ENCODE data around the gene MB. TPM values are rescaled to one million over a fixed set of nuclear protein-coding genes. Genes with fewer than 3 reads are reported as not detected.

MB gene
- polyA plus RNA-seq, 3 donors = not detected

DNA sequence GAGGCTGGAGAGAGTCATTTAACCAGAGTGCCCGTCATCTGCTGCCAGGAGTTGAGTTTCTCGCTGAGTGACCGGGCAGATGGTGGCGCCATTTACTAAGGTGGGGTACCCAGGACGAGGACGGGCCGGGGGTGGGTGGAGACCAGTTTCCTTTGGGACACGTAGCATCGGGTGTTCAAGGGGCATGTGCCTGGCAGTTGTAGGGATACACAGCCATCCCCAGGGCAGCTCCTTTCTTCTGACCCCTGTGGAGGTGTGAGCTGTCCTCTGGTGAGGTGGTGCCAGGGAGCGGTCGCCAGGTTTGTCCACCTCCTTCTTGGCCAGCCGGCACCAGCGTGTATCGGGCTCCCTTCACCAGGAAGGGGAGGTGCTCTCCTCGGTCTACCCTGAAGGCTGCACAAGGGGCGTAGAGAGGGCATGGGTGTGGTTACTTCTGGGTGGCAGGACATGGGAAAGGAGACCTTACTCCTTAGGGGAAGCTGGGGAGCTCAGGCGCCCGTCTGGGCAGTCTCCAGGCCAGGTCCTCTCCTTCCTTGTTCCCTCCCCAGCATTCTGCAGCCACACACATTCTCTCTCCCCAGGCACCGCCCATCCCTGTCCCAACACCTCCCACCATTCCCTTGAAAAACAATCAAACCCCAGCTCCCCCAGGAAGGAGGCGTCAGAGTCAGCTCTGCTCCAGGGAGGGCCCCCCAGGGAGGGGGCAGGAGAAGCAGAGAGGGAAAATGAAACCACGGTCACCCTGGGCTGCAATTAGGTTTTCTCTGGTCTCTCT is 10.3 kb upstream of the MB start:
- WGBS (ENCODE audit: insufficient coverage) = 0% methylated on average over 9 of the region's 21 CpGs
- H3K9me3 Mint-ChIP-seq = peaks cover 0 to 6% (median 0%) of the 10 kb centered on the region in 7 donors
- H3K27ac Mint-ChIP-seq = peak overlapping the region; percentile 67 to 90 (median 77)
- H3K27ac ChIP-seq (ENCODE audit: low read depth in 1 of 2, low read length in 2 of 2) = peak overlapping the region in 1 of 2 donors; percentile 56
- H3K4me3 Mint-ChIP-seq = peak overlapping the region; percentile 95 to 97
- H3K4me2 ChIP-seq (replicated peaks; ENCODE audit: extremely low read depth, low read length, poor library complexity, severe bottlenecking) = peak overlapping the region; percentile 91
- DNase-seq = peak in 2 of 3 donors; percentile 28 to 48
- H3K79me2 ChIP-seq (ENCODE audit: insufficient read depth, low read length) = no peaks in the 10 kb centered on the region
- no peaks in the 10 kb centered on the region for H3K36me3 ChIP-seq (replicated peaks in 1 of 2; ENCODE audit: control insufficient read depth in 1 of 2, insufficient read depth in 2 of 2, low read length in 2 of 2)
- peaks cover 0 to 4% of the 10 kb centered on the region in 2 donors for H3K9me3 ChIP-seq (replicated peaks in 1 of 2; ENCODE audit: control insufficient read depth in 1 of 2, insufficient read depth in 1 of 2, low read length in 2 of 2)
- H3K4me1 Mint-ChIP-seq = peaks cover 33% of the 10 kb centered on the region
- peak; percentile 42 for TF ChIP-seq CTCF (IDR thresholded peaks at IDR 0.05)
- peak overlapping the region; percentile 90 for H2AFZ ChIP-seq (ENCODE audit: insufficient read depth, low read depth, low read length, poor library complexity, severe bottlenecking)
- H3K4me1 ChIP-seq (ENCODE audit: control insufficient read depth in 1 of 2, insufficient read depth in 2 of 2, low read length in 2 of 2) = peaks cover 16 to 28% of the 10 kb centered on the region in 2 donors
- peak overlapping the region; percentile 67 for H3K9ac ChIP-seq (ENCODE audit: insufficient read depth, low read length, poor library complexity, severe bottlenecking)
- no peaks in the 10 kb centered on the region for H4K20me1 ChIP-seq (ENCODE audit: insufficient read depth, low read length)
- H3K4me3 ChIP-seq (replicated peaks in 1 of 3; ENCODE audit: low read depth in 2 of 3, low read length in 3 of 3) = peak overlapping the region; percentile 52 to 82 (median 54)
- peaks cover 12 to 27% (median 23%) of the 10 kb centered on the region in 3 donors for H3K27me3 Mint-ChIP-seq (ENCODE audit: low read depth in 3 of 3)
- intact Hi-C loops (cut with micrococcal nuclease) = loop anchor here in 1 of 2 donors (10.0 kb wide), 1 partner anchor 193 kb away; no protein-coding TSS in a partner anchor
- no peaks in the 10 kb centered on the region for H3K36me3 Mint-ChIP-seq
- H3K27me3 ChIP-seq (ENCODE audit: control insufficient read depth in 2 of 2, insufficient read depth in 2 of 2, low read length in 2 of 2) = peaks cover 0 to 16% of the 10 kb centered on the region in 2 donors

- peaks cover 29% of the 10 kb centered on the region for H3K4me1 Mint-ChIP-seq
- intact Hi-C loops (cut with micrococcal nuclease) = loop anchor here in 1 of 2 donors (1.0 to 10.0 kb wide), 2 partner anchors 19 to 191 kb away; no protein-coding TSS in a partner anchor
- Histone ChIP-seq H3K4me1 (ENCODE audit: control insufficient read depth in 1 of 2, insufficient read depth in 2 of 2, low read length in 2 of 2) (peaks cover 16 to 25% of the 10 kb centered on the region in 2 donors), H3K9ac (ENCODE audit: insufficient read depth, low read length, poor library complexity, severe bottlenecking) (no peak overlapping the region), H2AFZ (ENCODE audit: insufficient read depth, low read depth, low read length, poor library complexity, severe bottlenecking) (no peak overlapping the region), H3K27me3 (ENCODE audit: control insufficient read depth in 2 of 2, insufficient read depth in 2 of 2, low read length in 2 of 2) (peaks cover 0 to 16% of the 10 kb centered on the region in 2 donors), H3K9me3 (replicated peaks in 1 of 2; ENCODE audit: control insufficient read depth in 1 of 2, insufficient read depth in 1 of 2, low read length in 2 of 2) (peaks cover 0 to 4% of the 10 kb centered on the region in 2 donors), H3K27ac (ENCODE audit: low read depth in 1 of 2, low read length in 2 of 2) (no peak overlapping the region), H3K4me2 (replicated peaks; ENCODE audit: extremely low read depth, low read length, poor library complexity, severe bottlenecking) (no peak overlapping the region), H3K79me2 (ENCODE audit: insufficient read depth, low read length) (no peaks in the 10 kb centered on the region), H3K4me3 (replicated peaks in 1 of 3; ENCODE audit: low read depth in 2 of 3, low read length in 3 of 3) (no peak overlapping the region), H4K20me1 (ENCODE audit: insufficient read depth, low read length) (no peaks in the 10 kb centered on the region), H3K36me3 (replicated peaks in 1 of 2; ENCODE audit: control insufficient read depth in 1 of 2, insufficient read depth in 2 of 2, low read length in 2 of 2) (no peaks in the 10 kb centered on the region)
- no peak for TF ChIP-seq CTCF (IDR thresholded peaks at IDR 0.05)
- no peak for DNase-seq
- H3K36me3 Mint-ChIP-seq = no peaks in the 10 kb centered on the region
- WGBS (ENCODE audit: insufficient coverage) = 84% methylated on average over 3 of the region's 10 CpGs
- H3K27ac Mint-ChIP-seq = no peak overlapping the region
- peaks cover 12 to 27% (median 23%) of the 10 kb centered on the region in 3 donors for H3K27me3 Mint-ChIP-seq (ENCODE audit: low read depth in 3 of 3)
- H3K9me3 Mint-ChIP-seq = peaks cover 0 to 6% (median 0%) of the 10 kb centered on the region in 7 donors
- H3K4me3 Mint-ChIP-seq = no peak overlapping the region
Measured at GRCh38 chr22:35625763-35626432, 8.8 kb upstream of the MB start.
